22Rv1 (cell line): ENCODE results near the gene CNTNAP2.

Source experiments
- H3K27ac ChIP-seq: fragments of 450-650 bp; 2 replicates; pipeline ENCODE4 v1.5.1; 2017
- CTCF ChIP-seq: fragments of 450-650 bp; IDR thresholded peaks from 2 replicates; pipeline ENCODE4 v1.5.1; 2017; ENCODE audit warnings: mild to moderate bottlenecking
- ZFX ChIP-seq: fragments of 450-650 bp; IDR thresholded peaks from 2 replicates; pipeline ENCODE4 v1.6.1; 2017; ENCODE audit warnings: antibody characterized with exemption, borderline replicate concordance

The CNTNAP2 gene

GRCh38 chr7:146414373-146414772, 297.8 kb downstream of the CNTNAP2 start:
- H3K27ac ChIP-seq: no peak overlapping the region
- TF ChIP-seq ZFX (no peak), CTCF (no peak)

- TF ChIP-seq CTCF (no peak), ZFX (no peak)
- no peak overlapping the region for H3K27ac ChIP-seq
Observed at GRCh38 chr7:146414937-146415336, 298.3 kb downstream of the CNTNAP2 start.

- no peak overlapping the region for H3K27ac ChIP-seq
- no peak for TF ChIP-seq CTCF
- TF ChIP-seq ZFX: no peak
Observed at GRCh38 chr7:146417176-146417575, 300.6 kb downstream of the CNTNAP2 start.

- no peak overlapping the region for H3K27ac ChIP-seq
- TF ChIP-seq ZFX: no peak
- no peak for TF ChIP-seq CTCF
Observed at GRCh38 chr7:146423446-146423845, 306.8 kb downstream of the CNTNAP2 start.

- no peak overlapping the region for H3K27ac ChIP-seq
- TF ChIP-seq CTCF (no peak), ZFX (no peak)
Observed at GRCh38 chr7:146424084-146424483, 307.5 kb downstream of the CNTNAP2 start.

GRCh38 chr7:146433501-146433900, 316.9 kb downstream of the CNTNAP2 start:
- TF ChIP-seq CTCF (no peak), ZFX (no peak)
- H3K27ac ChIP-seq: no peak overlapping the region

- H3K27ac ChIP-seq: no peak overlapping the region
- TF ChIP-seq CTCF (no peak), ZFX (no peak)
Observed at GRCh38 chr7:146443102-146443501, 326.5 kb downstream of the CNTNAP2 start.
